DMS114 treated with DMSO at 0.1 percent for 48 hours (cell line): ENCODE results near the gene ZBTB38.

Source experiments
- DNase-seq: peaks from one replicate; lab custom pipeline; 2025; ENCODE audit not compliant: unreplicated experiment; lab: John Stamatoyannopoulos, UW

The ZBTB38 gene

GRCh38 chr3:141403576-141403975 lies 35.3 kb downstream of the ZBTB38 start:
- DNase-seq, result no peak

GRCh38 chr3:141405025-141405424 lies 36.7 kb downstream of the ZBTB38 start:
- DNase-seq, result no peak

GRCh38 chr3:141405591-141405990 lies 37.3 kb downstream of the ZBTB38 start:
- no peak for DNase-seq

GRCh38 chr3:141406265-141406664 lies 38.0 kb downstream of the ZBTB38 start:
- DNase-seq, result no peak

- no peak for DNase-seq
These were observed 38.7 kb downstream of the ZBTB38 start for GRCh38 chr3:141407047-141407446.

- no peak for DNase-seq
These were observed 39.5 kb downstream of the ZBTB38 start for GRCh38 chr3:141407825-141408224.

GRCh38 chr3:141408596-141408995 lies 40.3 kb downstream of the ZBTB38 start:
- no peak for DNase-seq

- DNase-seq, result no peak
These were observed 41.6 kb downstream of the ZBTB38 start for GRCh38 chr3:141409940-141410241.

GRCh38 chr3:141410408-141410807 lies 42.1 kb downstream of the ZBTB38 start:
- DNase-seq, result no peak

- no peak for DNase-seq
These were observed 42.5 kb downstream of the ZBTB38 start for GRCh38 chr3:141410846-141411245.

GRCh38 chr3:141411251-141411771 lies 43.0 kb downstream of the ZBTB38 start:
- no peak for DNase-seq

- DNase-seq, result no peak
These were observed 44.0 kb downstream of the ZBTB38 start for GRCh38 chr3:141412087-141412935.

GRCh38 chr3:141412936-141413354 lies 44.6 kb downstream of the ZBTB38 start:
- no peak for DNase-seq

GRCh38 chr3:141413391-141413790 lies 45.1 kb downstream of the ZBTB38 start:
- no peak for DNase-seq

GRCh38 chr3:141413801-141414689 lies 45.7 kb downstream of the ZBTB38 start:
- no peak for DNase-seq

- no peak for DNase-seq
These were observed 46.6 kb downstream of the ZBTB38 start for GRCh38 chr3:141414800-141415462.

- no peak for DNase-seq
These were observed 47.6 kb downstream of the ZBTB38 start for GRCh38 chr3:141415953-141416352.
